Left colon (tissue), 2 donors: ENCODE results near the gene GRIA1. TPM values are rescaled to one million over a fixed set of nuclear protein-coding genes. Genes with fewer than 3 reads are reported as not detected.

ENCODE experiments used
- ATAC-seq: fragments of 200-7000 bp; cut with Tn5 transposase; one replicate; pipeline ENCODE4 v1.9.1; 2020; ENCODE audit warnings: mild to moderate bottlenecking, moderate library complexity
- DNase-seq, 2 donors: peaks; one replicate each; pipeline ENCODE4 v3.0.0-alpha.2; 2020
- intact Hi-C, 2 donors: fragments of 100-400 bp; cut with DNase I in 1 of 2; cut with micrococcal nuclease in 1 of 2; formaldehyde crosslinking; loops; one replicate each; pipeline versions ENCODE4 v1.11.2 to v1.14.0; 2022; cut with DNase I, micrococcal nuclease
- long read RNA-seq: library from polyadenylated mRNA; unstranded; transcript quantifications from one replicate; pipeline ENCODE4 v2.0.0, GENCODE V29; 2021
- total RNA-seq, 2 donors: library from RNA; stranded (reverse); fragmentation: NEBNext Ultra II Directional; extraction: Animal tissue kit (Norgen Biotek cat#: 25700); gene quantifications; one replicate each; pipeline ENCODE4 v1.2.1, GENCODE V29; 2021
- donor health status: DM: no; HTN: no; CAD: no.
- donor health status: DM: yes; HTN: yes; CAD: no.

The GRIA1 gene
- under 1 TPM in 1 of 2 donors, not detected in 1; 0.20 TPM for total RNA-seq
- long read RNA-seq: 0 reads

DNA sequence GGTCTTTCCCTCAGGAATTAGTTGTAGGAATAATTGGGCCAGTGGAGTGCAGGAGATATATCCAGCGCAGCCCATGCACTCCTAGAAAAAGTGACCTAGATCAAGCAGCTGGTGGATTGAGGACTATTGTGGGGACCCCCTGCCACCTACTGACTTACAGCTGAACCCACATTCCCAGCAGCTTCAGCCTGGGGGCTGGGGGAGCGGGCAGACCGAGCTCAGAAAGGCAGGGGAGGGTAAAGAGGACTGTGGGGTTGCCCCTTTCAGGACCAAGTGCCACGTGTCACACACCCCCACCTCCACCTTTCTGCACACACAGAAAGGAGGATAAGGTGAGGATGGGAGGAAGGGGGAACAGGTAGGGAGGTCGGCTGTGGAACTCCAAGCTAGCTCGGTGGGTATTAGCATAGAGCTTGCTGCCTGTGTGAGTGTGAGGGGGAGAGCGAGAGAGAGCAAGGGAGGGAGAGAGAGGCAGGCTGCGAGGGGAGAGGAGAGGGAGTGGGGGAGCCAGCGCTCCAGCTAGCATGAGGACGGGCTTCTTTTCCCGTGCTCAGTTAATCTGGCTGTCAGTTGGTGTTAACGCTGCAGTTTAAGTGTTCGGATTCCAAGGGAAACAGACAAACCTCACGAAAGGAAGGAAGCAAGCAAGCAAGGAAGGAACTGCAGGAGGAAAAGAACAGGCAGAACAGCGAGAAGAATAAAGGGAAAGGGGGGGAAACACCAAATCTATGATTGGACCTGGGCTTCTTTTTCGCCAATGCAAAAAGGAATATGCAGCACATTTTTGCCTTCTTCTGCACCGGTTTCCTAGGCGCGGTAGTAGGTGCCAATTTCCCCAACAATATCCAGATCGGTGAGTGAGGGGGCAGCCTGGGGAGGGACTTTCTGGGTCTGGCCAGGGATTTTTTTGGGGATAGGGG lies at the start of gene GRIA1:
Gene GRIA1 (plus strand): TSS at position 553 of the 920 bp plus-strand sequence.
- no peak for DNase-seq
- ATAC-seq: no peak
- intact Hi-C loops: no loop called here

DNA sequence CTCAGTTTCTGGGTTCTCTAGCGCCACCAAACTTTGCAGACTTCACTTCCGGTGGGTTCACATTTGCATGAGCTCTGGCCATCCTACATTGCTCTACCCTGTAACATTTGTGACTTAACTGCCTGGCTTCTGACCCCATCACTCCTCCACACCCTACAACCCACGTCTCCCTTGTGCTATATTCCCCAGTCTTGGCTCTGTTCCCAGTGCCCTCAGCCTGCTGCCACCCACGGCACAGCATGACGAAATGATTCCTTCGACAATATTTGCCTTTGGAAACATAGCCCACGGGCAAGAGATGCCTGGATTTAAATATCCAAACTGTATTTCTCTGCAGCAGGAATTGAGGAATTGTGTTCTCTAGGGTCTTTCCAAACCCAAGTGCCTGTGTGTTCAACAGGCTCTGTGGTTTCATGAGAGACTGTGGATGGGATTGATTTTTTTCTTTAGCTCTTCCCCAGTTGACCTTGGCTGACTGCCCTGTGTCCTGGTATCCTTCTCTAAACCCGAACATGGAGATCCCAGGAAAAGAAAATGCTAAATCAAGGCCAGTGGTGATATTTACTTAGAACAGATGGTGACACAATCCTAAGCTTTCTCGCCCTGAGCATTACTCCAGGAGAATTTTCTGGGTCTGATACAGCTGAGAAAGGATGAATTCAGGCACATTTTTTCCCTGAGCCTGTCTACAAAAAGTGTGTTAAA lies 44.4 kb upstream of the GRIA1 start:
- intact Hi-C loops: no loop called here
- DNase-seq: no peak
- ATAC-seq: no peak

GRCh38 chr5:153447534-153447933 lies 42.9 kb upstream of the GRIA1 start:
- DNase-seq (no peak), ATAC-seq (no peak)
- intact Hi-C loops: no loop called here

DNA sequence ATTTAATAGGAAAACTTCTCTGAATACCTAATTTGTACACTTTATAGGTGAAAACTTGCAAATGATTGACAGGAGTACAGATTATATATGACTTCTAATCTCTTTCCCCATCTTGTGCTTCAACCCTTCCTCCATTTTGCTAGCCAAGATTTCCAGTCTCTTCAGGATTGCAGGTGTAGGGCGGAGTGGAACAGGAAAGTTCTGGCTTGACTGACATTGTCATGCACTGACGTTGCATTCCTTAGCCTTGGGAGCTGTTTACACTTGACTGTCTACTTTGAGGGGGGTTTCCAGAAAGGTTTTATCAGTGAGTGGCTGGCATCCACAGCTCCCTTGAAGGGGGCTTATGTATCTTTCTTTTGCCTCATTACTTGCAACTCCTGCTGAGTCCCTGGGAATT lies 34.1 kb upstream of the GRIA1 start:
- DNase-seq (no peak), ATAC-seq (no peak)
- intact Hi-C loops: no loop called here

DNA sequence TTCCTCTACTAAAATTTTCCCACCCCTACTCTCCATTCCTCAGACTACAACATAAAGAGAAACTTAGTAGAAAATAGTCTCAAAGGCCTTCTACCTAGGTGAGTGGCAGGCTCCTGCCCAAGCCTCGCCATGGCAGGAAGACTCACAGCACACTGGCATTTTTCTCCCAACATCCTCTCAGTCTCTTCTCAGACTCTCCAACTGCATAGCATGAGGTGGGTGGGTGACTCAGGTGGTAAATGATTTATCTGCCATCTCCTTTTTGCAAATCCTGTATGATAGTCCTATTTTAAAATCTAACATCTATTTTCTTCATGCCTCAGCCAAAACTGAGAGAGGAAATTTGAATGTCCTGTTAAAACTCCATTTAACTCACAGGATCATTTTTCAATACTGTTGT lies 33.5 kb upstream of the GRIA1 start:
- DNase-seq: no peak
- intact Hi-C loops: no loop called here
- ATAC-seq: no peak

DNA sequence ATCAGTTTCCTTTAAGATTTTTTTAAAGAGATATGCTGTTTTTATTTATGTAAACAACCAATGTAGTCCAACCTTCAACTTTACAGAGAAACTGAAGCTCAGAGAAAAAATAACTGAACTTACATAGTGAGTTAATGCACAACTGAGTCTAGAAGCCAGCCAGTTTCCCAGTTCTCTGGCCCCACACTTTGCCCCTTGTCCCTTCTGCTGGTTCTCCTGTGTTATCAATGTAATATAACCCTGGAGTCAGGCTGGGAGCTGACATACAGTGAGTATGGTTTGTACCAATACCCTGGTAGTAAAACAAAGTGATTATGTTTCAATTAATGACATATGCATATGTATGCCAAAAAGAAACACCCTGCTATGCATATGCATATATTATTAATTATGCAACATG lies 32.2 kb upstream of the GRIA1 start:
- intact Hi-C loops: no loop called here
- DNase-seq (no peak), ATAC-seq (no peak)

- intact Hi-C loops: no loop called here
- no peak for ATAC-seq
- no peak for DNase-seq
Observed at GRCh38 chr5:153459051-153459743, 31.3 kb upstream of the GRIA1 start.

GRCh38 chr5:153460421-153460820 lies 30.0 kb upstream of the GRIA1 start:
- DNase-seq (no peak), ATAC-seq (no peak)
- intact Hi-C loops: no loop called here

DNA sequence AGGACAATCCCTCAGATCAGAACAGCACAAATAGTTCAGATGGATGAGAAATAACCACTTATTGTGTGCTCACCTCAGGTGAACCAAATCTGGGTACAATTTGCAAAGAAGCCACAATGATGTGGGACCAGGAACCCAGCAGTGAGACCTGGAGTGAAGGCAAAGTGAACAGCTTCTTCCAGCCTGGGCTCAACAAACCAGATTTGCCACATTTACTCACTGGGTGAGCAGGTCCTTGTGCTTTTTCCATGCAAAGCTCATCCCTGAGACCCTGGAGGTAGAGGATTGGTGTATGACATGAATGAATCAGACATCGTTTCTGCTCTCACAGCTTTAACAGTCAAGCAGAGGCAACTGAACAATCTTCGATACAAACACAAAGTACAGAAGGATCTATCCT lies 29.1 kb upstream of the GRIA1 start:
- ATAC-seq (no peak), DNase-seq (no peak)
- intact Hi-C loops: no loop called here

- intact Hi-C loops: no loop called here
- ATAC-seq: no peak
Observed at GRCh38 chr5:153463806-153464205, 26.7 kb upstream of the GRIA1 start.

GRCh38 chr5:153467546-153467945 lies 22.9 kb upstream of the GRIA1 start:
- intact Hi-C loops: no loop called here
- DNase-seq: no peak
- no peak for ATAC-seq

More at GRCh38 chr5:153463806-153464205, 26.7 kb upstream of the GRIA1 start:
- no peak for DNase-seq

- no peak for ATAC-seq
- intact Hi-C loops: no loop called here
- DNase-seq: no peak
Observed at GRCh38 chr5:153469423-153469822, 21.0 kb upstream of the GRIA1 start.

DNA sequence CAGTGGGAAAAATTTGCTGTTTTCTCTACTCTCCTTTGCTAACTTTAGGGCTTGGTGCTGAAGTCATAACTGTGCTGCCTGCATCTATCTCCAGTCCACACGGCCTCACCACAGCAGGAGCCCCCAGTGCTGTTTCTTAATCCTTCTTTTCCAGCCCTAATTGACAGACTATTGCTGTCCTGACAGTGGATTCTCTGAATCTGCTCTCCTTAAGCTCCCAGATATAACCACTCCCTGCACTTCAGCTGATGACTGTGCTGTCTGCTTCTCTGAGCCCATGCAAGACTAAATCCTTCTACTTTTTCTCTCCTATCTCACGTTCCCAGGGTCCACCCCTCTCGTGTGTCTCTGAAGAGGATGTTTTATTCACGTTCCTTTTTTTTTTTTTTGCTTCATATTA lies 19.7 kb upstream of the GRIA1 start:
- intact Hi-C loops: no loop called here
- DNase-seq (no peak), ATAC-seq (no peak)

DNA sequence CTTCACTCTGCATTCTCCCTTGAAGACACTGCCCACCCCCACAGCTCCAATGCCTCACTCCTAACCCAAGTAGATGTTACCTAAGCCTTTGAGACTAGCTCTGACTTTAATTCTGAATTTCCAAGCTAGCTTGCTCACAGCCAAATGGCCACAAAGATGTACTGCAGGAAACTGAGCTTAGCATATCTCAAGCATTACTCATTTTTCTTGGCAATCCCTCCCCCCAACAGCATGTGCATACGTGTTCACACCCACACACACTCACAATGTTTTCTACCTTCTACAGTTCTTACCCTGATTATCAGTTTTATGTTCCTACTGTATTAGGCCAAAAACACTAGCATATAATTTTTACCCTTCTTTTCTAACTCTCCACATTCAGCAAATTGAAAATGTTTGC lies 13.7 kb upstream of the GRIA1 start:
- ATAC-seq (no peak), DNase-seq (no peak)
- intact Hi-C loops: no loop called here

GRCh38 chr5:153480401-153480800 lies 10.1 kb upstream of the GRIA1 start:
- intact Hi-C loops: no loop called here
- DNase-seq: no peak
- ATAC-seq: no peak

DNA sequence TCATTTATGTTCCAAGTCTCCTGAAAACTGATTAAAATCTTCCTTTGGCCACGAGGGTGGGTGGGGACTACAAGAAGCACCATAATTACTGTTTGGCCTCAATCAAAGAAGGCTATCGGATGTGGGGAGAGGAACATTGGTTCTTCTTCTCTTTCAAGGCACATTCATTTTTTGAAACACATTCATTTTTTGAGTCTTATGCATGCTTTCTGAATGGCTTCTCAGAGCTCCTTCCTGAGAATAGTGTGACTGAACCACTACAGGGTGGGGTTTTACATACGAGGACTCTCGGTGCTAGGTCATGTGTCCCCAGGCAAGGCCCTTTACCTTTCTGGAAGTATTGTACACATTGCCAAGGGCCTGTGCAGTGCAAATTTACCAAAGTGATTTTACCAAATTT lies 7.0 kb upstream of the GRIA1 start:
- intact Hi-C loops: no loop called here
- ATAC-seq (no peak), DNase-seq (no peak)

DNA sequence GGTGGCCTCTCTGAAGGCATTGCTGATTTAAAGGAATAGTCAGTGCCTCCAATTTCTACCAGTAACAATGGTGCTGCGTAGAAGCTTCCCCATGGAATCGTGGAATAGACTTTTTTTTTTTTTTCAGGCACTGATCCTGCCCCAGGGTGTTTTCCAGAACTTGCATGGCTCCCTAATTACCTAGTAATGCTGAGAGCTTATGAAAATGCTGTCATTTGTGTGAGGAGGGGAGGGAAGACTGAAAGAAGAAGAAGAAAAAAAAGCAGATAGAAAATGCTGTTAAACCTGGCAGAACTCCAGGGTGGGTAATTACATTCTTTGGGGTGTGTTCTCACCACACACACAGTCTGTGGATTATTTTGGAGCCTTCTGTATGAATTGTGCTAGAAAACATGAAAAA lies 4.8 kb upstream of the GRIA1 start:
- intact Hi-C loops: no loop called here
- DNase-seq (no peak), ATAC-seq (no peak)

GRCh38 chr5:153486771-153487170 lies 3.7 kb upstream of the GRIA1 start:
- DNase-seq: no peak
- no peak for ATAC-seq
- intact Hi-C loops: no loop called here

- intact Hi-C loops: no loop called here
- DNase-seq (no peak), ATAC-seq (no peak)
Observed at GRCh38 chr5:153489611-153490010, 859 bp upstream of the GRIA1 start.
